Hematopoietic multipotent progenitor cell treated with erythropoietin and hydrocortisone succinate and interleukin-3 and kit ligand, for 17 days (in vitro differentiated cells): ENCODE results near the gene SAMD15.
"Not testable (repeated sequence)": the region's sequence is repeated elsewhere in the genome, so short reads cannot be mapped to it uniquely, and the experiment has no call there.

Source experiments
- DNase-seq: peaks from one replicate; pipeline ENCODE4 v3.0.0-alpha.2; 2015; ENCODE audit warnings: low spot score

SAMD15 gene

GRCh38 chr14:77375973-77376770 lies 1.0 kb upstream of the SAMD15 start:
- DNase-seq, result no peak

GRCh38 chr14:77377502-77377844 lies 294 bp downstream of the SAMD15 start:
- DNase-seq, result no peak

GRCh38 chr14:77378701-77379100 lies 1.5 kb downstream of the SAMD15 start:
- DNase-seq, result no peak

- no peak for DNase-seq
These were observed 13.0 kb downstream of the SAMD15 start for GRCh38 chr14:77390188-77390587.

GRCh38 chr14:77400216-77400615 lies 23.0 kb downstream of the SAMD15 start:
- DNase-seq, result no peak

- DNase-seq, result no peak
These were observed 26.6 kb downstream of the SAMD15 start for GRCh38 chr14:77403768-77404167.

- no peak for DNase-seq
These were observed 28.9 kb downstream of the SAMD15 start for GRCh38 chr14:77406086-77406485.

- no peak for DNase-seq
These were observed 29.5 kb downstream of the SAMD15 start for GRCh38 chr14:77406718-77407117.

GRCh38 chr14:77407158-77407557 lies 30.0 kb downstream of the SAMD15 start:
- no peak for DNase-seq

GRCh38 chr14:77409131-77409533 lies 32.0 kb downstream of the SAMD15 start:
- DNase-seq, result no peak

GRCh38 chr14:77415403-77416030 lies 38.3 kb downstream of the SAMD15 start:
- not testable (repeated sequence) for DNase-seq

- DNase-seq, result not testable (repeated sequence)
These were observed 38.9 kb downstream of the SAMD15 start for GRCh38 chr14:77416098-77416497.

- DNase-seq, result no peak
These were observed 39.7 kb downstream of the SAMD15 start for GRCh38 chr14:77416836-77417235.

GRCh38 chr14:77421201-77421600 lies 44.0 kb downstream of the SAMD15 start:
- DNase-seq, result no peak

GRCh38 chr14:77423423-77423822 lies 46.2 kb downstream of the SAMD15 start, which contains the start of gene NOXRED1:
Gene NOXRED1, minus strand, starts transcription at chr14:77423523. Its CDS starts 634 bp downstream, at chr14:77422889.
- no peak for DNase-seq

- DNase-seq, result no peak
These were observed 47.7 kb downstream of the SAMD15 start for GRCh38 chr14:77424862-77425261.

- DNase-seq, result no peak
These were observed 49.2 kb downstream of the SAMD15 start for GRCh38 chr14:77426396-77426795.

GRCh38 chr14:77436042-77436441 lies 58.9 kb downstream of the SAMD15 start:
- no peak for DNase-seq

GRCh38 chr14:77438596-77438995 lies 61.4 kb downstream of the SAMD15 start:
- no peak for DNase-seq

GRCh38 chr14:77439861-77440260 lies 62.7 kb downstream of the SAMD15 start:
- DNase-seq, result no peak
